HG03097 (cell line): ENCODE data around the gene C11orf16.
"Not testable (repeated sequence)": the region's sequence is repeated elsewhere in the genome, so short reads cannot be mapped to it uniquely, and the experiment has no call there.

Experiments used
- ATAC-seq: cut with Tn5 transposase; IDR thresholded peaks from one replicate; pipeline ENCODE4 v1.9.1; 2021; ENCODE audit not compliant: unreplicated experiment, low FRiP score

Gene C11orf16

DNA sequence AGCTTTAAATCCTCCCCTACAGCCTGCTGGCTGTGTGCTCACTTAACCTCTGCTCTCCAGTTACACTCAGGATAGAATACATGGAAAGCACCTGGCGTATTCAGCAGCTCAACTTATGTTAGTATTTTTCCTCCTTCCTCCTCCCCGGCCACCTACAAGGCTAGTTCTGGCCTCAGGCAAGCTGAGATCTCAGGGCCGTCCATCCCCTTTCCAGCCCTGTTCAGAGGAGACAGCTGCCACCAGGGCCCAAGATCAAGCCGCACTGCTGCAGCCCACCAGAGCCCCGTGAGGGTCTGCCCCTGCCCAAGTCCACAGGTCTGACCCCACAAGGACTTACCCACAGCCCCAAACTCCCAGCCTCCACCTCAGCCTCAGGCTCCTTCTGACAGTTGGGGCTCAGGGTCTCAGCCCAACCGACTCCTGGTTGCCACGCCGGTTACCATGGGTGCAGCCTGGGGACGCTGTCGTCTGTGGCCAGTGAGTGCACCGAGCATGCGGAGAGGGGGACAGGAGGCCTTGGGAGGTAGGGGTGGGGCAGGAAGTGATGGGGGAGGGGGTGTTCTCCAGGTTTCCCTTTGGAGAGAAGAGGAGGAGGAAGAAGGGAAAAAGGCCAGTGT is at the start of gene C11orf16:
TSS of gene C11orf16 (minus strand) at position 384 of the 617 bp plus-strand sequence. CDS start 639 bp downstream, outside the sequence.
- no peak for ATAC-seq

GRCh38 chr11:8980485-8980884 is 47.7 kb upstream of the C11orf16 start:
- no peak for ATAC-seq

DNA sequence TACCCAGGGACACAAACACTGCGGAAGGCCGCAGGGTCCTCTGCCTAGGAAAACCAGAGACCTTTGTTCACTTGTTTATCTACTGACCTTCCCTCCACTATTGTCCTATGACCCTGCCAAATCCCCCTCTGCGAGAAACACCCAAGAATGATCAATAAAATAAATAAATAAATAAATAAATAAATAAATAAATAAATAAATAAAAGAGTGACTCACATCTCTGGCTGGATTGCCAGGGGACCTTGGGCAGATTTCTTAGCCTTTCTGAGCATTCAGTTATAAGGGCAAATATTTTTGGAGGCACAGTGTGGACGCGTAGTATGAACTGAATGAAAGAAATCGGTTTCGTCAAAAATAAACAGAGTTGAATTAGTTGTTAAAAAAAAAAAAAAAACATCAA is 46.6 kb upstream of the C11orf16 start:
- not testable (repeated sequence) for ATAC-seq

DNA sequence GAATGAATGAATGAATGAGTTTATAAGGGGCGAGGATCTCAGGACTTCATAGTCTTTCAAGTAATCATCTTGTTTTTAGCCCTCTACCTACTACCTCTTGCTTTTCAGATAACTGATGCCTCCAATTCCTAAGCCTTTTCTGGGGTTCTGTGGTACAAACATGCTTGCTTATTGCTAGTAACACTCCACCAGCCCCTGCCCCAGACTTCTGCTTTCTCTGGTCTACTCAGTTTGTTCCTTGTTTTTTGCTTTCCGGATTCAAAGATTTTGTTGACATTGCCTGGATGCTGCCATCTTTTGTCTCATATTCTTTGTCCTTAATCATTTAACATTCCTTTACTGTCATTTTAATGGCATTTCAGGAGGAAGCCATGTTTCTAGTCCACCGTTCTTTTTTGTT is 40.4 kb upstream of the C11orf16 start:
- no peak for ATAC-seq

GRCh38 chr11:8971924-8972316 is 39.2 kb upstream of the C11orf16 start:
- ATAC-seq = no peak

DNA sequence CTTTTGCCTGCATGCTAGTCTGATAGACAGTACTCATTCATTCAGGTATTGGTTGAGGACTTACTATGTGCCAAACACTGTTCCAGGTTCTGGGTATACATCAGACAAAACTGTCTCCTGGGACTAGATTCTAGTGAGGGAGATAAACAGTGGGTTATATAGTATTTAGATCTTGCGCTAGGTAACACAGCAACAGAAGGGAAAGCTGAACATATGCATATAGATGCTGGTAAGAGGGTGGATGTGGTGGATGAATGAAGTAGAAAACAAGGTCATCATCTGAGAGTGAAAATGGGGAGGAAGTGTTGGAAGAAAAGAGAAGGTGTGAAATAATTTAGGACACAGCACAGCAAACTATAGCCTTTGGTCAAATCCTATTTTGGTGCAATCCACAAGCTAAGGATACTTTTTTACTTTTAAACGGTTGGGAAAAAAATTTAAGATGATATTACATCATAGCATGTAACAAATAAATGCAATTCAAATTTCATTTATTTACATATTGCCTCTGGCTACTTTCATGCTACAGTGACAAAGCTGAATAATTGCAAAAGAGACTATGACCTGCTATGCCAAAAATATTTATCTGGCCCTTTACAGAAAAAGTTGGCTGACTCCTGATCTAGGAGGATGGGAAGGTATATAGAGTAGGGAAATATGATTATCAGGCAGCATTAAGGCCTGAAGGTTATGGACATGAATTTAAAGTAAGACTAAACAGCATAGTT is 38.6 kb upstream of the C11orf16 start:
- no peak for ATAC-seq

DNA sequence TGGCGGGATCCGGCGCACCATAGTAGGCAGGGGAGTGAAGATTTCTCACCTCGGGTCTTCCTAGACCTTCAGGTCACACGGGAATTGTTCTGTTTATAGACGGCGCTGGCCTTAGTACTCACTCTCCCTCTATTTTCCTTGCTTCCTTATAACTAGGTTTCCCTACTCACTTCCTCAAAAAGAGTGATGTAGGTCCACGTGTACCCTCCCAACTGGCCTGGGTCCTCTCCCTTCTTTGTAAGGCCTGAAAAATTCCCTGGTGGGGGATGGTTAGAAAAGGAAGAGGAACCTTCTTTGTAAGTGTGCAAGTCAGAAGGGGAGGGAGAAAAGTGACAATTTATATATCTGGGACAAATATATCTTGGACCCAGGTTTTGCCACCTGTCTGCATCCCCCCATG is 34.4 kb upstream of the C11orf16 start:
- ATAC-seq = no peak

DNA sequence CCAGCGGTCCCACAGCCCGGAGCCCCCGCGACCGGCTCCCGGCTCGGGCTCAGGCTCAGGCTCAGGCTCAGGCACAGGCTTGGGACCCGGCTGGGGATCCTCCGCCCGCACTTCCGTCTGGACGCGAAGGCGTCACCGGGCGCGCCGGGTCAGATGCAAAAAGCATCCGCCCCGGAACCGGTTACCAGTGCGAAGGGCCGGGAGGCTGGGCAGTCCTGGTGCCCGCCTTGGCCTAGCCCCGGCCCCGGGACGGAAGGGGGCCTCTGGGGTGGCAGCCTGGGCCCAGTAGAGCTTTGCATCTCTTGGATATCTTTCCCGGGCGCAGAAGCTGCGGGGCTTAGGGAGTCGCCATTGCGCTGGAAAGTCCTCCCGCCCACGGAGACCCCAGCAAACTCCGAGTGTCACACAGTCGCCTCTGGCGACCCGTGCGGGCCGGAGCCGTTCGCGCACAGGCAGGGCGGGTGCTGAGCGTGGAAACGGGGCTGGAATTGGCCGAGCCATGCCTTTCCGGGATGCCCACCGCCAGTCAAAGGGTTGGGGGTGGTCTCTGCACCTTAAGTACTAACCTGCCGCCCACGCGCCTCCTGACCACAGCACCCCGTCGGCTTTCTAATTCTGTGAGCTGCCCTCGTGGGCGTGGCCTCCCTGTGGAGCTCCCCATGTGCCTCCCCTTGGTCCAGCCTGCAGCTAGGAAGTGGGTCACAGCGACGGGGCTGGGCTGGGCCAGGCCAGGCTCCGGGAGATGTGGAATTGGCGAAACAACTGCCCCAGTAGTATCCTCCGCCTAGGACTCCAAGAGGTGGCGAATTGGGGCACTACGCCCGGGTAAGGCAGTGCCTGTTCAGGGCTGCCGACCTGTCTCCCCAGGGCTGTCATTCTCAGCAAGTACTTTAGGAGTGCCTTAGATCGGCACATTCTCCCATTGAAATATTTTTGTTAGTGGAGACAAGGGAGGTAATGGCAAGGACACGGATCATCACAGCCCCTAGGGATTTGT is 31.9 kb upstream of the C11orf16 start, which contains the start of gene TMEM9B:
TSS of gene TMEM9B (minus strand) at position 119 of the 997 bp plus-strand sequence. CDS start 129 bp downstream, outside the sequence.
- peak; percentile 80 for ATAC-seq

DNA sequence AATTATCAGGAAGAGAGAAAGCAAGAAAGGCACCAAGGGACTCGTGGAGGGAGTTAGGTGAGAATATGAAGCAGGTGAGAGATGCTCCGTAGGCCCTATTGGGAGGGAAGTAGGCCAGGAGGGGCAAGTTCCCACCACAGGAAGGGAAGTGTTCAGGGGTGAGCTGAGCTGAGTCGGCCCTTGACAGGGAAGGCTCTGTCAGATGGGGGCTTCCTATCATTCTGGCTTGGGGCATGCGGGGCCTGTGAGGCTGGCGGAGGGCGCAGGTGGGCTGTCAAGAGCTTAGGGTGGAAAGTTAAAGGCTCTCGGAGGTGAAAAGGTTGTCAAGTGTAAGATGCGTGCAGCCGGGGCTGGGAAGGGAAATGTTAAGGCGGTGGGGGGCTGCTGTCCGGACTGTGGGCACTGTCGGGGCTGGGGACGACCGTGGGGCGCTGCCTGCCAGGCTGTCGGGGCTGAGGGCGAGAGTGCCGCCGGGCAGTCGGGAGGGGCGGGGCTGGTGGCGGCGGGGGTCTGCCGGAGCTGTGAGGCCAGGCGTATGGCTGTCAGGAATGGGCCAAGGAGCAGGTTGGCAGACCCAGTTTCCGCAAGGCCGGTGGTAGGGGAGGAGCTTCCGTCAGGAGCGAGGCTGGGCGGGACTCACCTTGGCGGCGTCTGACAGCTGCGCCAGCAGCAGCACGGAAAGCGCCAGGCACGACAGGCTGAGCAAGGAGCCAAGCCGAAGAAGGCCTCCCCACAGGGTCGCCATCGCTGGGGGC is 31.0 kb upstream of the C11orf16 start:
- peak; percentile 44 for ATAC-seq

DNA sequence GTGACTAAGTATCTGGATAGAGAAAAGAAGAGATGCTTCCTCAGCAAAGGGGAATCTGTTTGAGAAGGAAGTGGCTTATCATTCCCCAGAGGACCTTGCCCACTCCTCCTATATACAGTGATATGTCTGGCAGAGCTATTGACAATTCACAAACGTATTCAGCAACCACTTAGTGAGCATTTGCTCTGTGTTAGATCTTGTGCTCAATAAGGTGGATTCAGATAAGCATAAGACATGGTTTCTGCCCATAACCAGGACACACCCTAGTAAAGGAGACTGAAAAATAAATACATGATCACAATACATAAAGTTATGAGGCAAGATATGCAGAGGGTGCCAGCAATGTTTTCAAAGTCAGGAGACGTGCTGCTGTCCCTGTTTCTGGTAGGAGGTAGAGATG is 30.1 kb upstream of the C11orf16 start:
- ATAC-seq = no peak

GRCh38 chr11:8961401-8961800 is 28.7 kb upstream of the C11orf16 start:
- ATAC-seq = no peak

- ATAC-seq = peak; percentile 31
These were observed 26.9 kb upstream of the C11orf16 start for GRCh38 chr11:8959546-8960166.

DNA sequence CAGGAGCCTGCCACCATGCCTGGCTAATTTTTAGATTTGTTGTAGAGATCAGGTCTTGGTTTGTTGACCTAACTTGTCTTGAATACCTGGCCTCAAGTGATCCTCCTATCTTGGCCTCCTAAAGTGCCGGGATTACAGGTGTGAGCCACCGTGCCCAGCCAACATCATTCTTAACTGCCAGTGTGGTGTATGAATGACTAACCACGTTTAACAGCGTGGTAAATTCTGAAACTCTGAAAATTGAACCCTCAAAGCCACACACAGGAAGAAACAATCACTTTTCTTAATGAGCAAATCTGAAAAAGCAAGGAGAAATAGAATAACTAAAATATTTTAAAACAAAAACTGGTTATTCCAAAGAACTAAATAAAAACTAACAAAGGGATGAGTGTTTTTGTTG is 24.1 kb upstream of the C11orf16 start:
- ATAC-seq = no peak

DNA sequence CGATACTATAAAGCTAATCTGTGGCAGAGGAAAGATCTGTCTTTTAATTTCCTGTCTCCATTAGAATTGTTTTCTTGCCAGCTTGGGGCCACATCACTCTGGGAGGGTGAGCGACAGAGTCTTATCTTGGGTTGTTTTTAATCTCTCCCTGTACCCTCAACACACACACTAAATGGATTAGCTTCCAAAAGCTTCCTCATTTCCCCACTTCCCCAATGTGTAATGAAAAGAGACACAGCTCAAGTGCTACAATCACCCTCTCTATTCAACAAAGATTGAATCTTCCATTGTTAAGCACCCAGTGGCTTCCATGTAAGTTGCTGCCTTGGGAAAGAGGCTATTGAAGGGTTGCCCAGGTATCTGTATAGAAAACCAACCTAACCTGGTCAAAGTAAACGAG is 16.1 kb upstream of the C11orf16 start:
- ATAC-seq = no peak

DNA sequence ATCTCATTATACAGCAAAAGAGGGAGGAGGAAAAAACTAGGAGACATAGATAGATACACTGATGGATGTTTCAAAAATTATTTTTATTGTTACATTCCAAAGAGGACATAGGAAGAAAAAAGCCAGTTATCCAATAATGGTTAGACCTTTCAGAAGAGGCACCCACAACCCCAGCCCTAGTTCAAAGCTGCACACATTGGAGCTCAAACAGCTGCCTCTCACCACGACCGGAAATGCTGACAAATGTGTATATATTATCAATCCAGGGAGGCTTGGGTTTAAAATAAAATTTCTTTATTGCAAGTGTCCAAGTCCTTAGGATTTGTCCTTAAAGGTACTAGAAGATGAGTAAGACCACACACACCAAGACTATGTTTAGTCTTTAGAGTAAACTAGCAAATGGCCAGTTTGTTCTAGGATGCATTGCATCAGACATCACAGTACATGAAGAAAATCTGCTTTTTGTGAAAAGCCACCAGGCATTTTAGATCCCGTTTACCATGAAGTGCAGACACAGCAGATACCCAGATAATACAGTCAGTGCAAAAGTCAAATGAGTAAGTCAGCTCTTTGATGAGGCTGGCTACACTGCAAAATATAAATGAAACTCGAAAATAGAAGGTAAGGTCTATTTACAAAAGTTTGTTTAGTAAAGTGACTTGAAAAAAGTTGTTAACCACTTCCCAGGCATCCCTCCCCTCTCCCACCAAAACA is 14.6 kb upstream of the C11orf16 start:
- no peak for ATAC-seq

GRCh38 chr11:8942518-8943066 is 9.8 kb upstream of the C11orf16 start, which contains the start of gene ASCL3:
Gene ASCL3, minus strand, starts transcription at chr11:8943016. Its CDS starts 4,855 bp downstream, at chr11:8938161.
- ATAC-seq = no peak

- no peak for ATAC-seq
These were observed 8.8 kb upstream of the C11orf16 start for GRCh38 chr11:8941341-8942103.

- ATAC-seq = no peak
These were observed 4.9 kb upstream of the C11orf16 start for GRCh38 chr11:8937659-8938058.
